Measurements from ENCODE around the gene ZNF784. TPM values are rescaled to one million over a fixed set of nuclear protein-coding genes. Genes with fewer than 3 reads are reported as not detected.

The ZNF784 gene
- total RNA-seq, 1 donor = 4.8 TPM

- DNase-seq (ENCODE audit: low read depth) = no peak
- H3K4me3 ChIP-seq (ENCODE audit: low read depth, low read length) = no peak overlapping the region
- TF ChIP-seq, protein P1, sequence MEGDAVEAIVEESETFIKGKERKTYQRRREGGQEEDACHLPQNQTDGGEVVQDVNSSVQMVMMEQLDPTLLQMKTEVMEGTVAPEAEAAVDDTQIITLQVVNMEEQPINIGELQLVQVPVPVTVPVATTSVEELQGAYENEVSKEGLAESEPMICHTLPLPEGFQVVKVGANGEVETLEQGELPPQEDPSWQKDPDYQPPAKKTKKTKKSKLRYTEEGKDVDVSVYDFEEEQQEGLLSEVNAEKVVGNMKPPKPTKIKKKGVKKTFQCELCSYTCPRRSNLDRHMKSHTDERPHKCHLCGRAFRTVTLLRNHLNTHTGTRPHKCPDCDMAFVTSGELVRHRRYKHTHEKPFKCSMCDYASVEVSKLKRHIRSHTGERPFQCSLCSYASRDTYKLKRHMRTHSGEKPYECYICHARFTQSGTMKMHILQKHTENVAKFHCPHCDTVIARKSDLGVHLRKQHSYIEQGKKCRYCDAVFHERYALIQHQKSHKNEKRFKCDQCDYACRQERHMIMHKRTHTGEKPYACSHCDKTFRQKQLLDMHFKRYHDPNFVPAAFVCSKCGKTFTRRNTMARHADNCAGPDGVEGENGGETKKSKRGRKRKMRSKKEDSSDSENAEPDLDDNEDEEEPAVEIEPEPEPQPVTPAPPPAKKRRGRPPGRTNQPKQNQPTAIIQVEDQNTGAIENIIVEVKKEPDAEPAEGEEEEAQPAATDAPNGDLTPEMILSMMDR (IDR thresholded peaks at IDR 0.05; ENCODE audit: insufficient read depth, low read length) = no peak
These were observed 3.1 kb downstream of the ZNF784 start for GRCh38 chr19:55621205-55621672.

- TF ChIP-seq, protein P1 (IDR thresholded peaks at IDR 0.05; ENCODE audit: insufficient read depth, low read length) = no peak
- DNase-seq (ENCODE audit: low read depth) = no peak
- no peak overlapping the region for H3K4me3 ChIP-seq (ENCODE audit: low read depth, low read length)
These were observed 3.8 kb downstream of the ZNF784 start for GRCh38 chr19:55620410-55621204.

DNA sequence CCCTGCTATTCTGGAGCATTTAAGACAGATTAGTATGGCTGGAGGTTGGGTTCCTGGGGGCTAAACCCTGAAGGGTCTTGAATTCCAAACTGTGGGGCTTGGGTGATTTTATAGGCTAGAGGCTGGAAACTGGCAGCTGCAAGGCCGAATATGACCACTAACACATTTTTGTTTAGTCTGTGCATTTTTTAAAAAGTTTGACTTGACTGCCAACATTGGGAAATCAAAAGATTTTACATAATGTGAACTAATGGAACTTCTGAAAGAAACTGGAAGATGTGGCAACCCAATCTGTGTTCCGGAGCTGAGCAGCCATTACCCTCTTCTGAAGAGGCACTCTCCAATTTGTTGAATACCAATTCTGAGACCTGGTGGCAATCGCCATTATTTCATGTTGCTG, 5.1 kb downstream of the ZNF784 start:
- H3K4me3 ChIP-seq (ENCODE audit: low read depth, low read length) = no peak overlapping the region
- peak; percentile 38 for DNase-seq (ENCODE audit: low read depth)
- TF ChIP-seq, protein P1 (IDR thresholded peaks at IDR 0.05; ENCODE audit: insufficient read depth, low read length) = no peak

- TF ChIP-seq, protein P1 (IDR thresholded peaks at IDR 0.05; ENCODE audit: insufficient read depth, low read length) = no peak
- no peak for DNase-seq (ENCODE audit: low read depth)
- H3K4me3 ChIP-seq (ENCODE audit: low read depth, low read length) = no peak overlapping the region
These were observed 5.9 kb downstream of the ZNF784 start for GRCh38 chr19:55618426-55618825.

DNA sequence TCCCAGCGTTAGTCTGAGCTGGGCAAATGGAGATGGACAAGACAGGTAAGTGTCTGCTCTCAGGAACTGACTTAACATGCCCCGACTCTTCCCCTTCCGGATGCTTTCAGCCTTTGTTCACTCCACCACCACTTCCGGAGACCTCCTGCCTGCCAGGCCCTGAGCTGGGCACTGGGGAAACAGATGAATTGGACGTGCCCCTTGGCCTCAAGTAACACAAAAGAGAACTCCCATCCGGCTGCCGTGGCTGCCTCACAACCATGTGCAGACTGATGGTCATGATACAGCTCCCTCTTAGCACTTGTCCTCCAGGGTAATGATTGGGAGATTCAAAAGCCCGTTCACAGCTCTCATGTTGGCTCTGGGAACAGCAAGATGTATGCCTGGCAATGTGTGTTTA, 6.9 kb downstream of the ZNF784 start:
- no peak overlapping the region for H3K4me3 ChIP-seq (ENCODE audit: low read depth, low read length)
- TF ChIP-seq, protein P1 (IDR thresholded peaks at IDR 0.05; ENCODE audit: insufficient read depth, low read length) = no peak
- no peak for DNase-seq (ENCODE audit: low read depth)

DNA sequence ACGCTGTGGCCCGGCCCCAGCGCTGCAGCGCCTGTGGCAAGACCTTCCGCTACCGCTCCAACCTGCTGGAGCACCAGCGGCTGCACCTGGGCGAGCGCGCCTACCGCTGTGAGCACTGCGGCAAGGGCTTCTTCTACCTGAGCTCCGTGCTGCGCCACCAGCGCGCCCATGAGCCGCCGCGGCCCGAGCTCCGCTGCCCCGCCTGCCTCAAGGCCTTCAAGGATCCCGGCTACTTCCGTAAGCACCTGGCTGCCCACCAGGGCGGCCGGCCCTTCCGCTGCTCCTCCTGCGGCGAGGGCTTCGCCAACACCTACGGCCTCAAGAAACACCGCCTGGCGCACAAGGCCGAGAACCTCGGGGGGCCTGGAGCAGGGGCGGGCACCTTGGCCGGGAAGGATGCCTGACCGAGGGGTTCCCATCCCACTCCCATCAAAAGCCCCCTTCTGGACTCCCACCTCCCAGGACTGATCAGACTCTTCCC, 7.9 kb downstream of the ZNF784 start:
- no peak overlapping the region for H3K4me3 ChIP-seq (ENCODE audit: low read depth, low read length)
- TF ChIP-seq, protein P1 (IDR thresholded peaks at IDR 0.05; ENCODE audit: insufficient read depth, low read length) = no peak
- no peak for DNase-seq (ENCODE audit: low read depth)
